ENCODE data around the gene PSPH.

DNA sequence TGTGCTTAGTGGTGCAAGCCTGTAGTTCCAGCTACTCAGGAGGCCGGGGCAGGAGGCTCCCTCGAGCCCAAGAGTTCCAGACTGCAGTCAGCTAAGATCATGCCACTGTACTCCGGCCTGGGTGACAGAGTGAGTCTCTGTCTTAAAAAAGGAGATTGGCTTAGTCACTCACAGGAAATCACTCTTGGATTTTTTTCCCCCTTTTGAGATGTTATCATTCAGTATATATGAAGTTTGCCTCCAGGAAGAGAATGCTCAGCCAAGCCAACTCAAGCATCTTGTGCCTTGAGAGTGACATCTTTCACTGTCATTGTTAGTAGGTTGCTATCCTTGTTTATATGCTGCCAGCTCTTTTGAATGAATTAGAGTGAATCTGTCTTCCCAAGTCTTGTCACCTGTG, 58.9 kb downstream of the PSPH start:
- TF ChIP-seq CTCF (IDR thresholded peaks at IDR 0.05) (no peak), POLR2A (IDR thresholded peaks at IDR 0.05) (no peak)
